Muscle of leg (tissue), 11 donors: ENCODE results near the gene TESK2. TPM values are rescaled to one million over a fixed set of nuclear protein-coding genes. Genes with fewer than 3 reads are reported as not detected.
"Not testable (repeated sequence)": the region's sequence is repeated elsewhere in the genome, so short reads cannot be mapped to it uniquely, and the experiment has no call there.

Experiments
- DNase-seq: peaks from one replicate; pipeline ENCODE4 v3.0.0; 2013
- H3K27ac ChIP-seq: one replicate; pipeline ENCODE4 v1.5.1; 2013; ENCODE audit warnings: mild to moderate bottlenecking, low read length, control low read depth
- H3K27me3 ChIP-seq: one replicate; pipeline ENCODE4 v1.6.1; 2013; ENCODE audit warnings: low read length; ENCODE audit not compliant: control insufficient read depth, insufficient read depth
- H3K36me3 ChIP-seq: one replicate; pipeline ENCODE4 v1.6.1; 2013; ENCODE audit warnings: low read length; ENCODE audit not compliant: control insufficient read depth, insufficient read depth
- H3K4me1 ChIP-seq: one replicate; pipeline ENCODE4 v1.6.1; 2013; ENCODE audit warnings: low read length; ENCODE audit not compliant: control insufficient read depth, insufficient read depth
- H3K4me3 ChIP-seq: one replicate; pipeline ENCODE4 v1.5.1; 2013; ENCODE audit warnings: low read length, control low read depth
- H3K9me3 ChIP-seq: replicated peaks from 2 replicates; pipeline ENCODE4 v1.6.1; 2013; ENCODE audit warnings: low read depth, low read length; ENCODE audit not compliant: control insufficient read depth
- WGBS: methylation state at CpG from one replicate; pipeline ENCODE4 v1.1.5; 2013; ENCODE audit warnings: missing lambda C conversion rate; ENCODE audit not compliant: insufficient coverage; 5-methylcytosine and 5-hydroxymethylcytosine counted together
- polyA plus RNA-seq, 8 donors: library from polyadenylated mRNA; unstranded; fragments of 120-200 nt; gene quantifications; one replicate each; pipeline versions ENCODE4 v1.2.1 to v1.2.3, GENCODE V29; 2013; ENCODE audit warnings: inconsistent platforms in 1 of 8, low replicate concordance in 1 of 8; ENCODE audit not compliant: insufficient read length in 8 of 8, insufficient read depth in 1 of 8
- total RNA-seq: library from RNA; stranded (reverse); fragments of 120-200 nt; gene quantifications from one replicate; pipeline ENCODE4 v1.2.4, GENCODE V29; 2013

The TESK2 gene
- total and polyA plus RNA-seq, 9 donors: 1.3 to 3.1 (median 2.2) TPM

GRCh38 chr1:45477646-45478045, 13.3 kb downstream of the TESK2 start:
- Histone ChIP-seq H3K27ac (no peak overlapping the region), H3K4me1 (no peaks in the 10 kb centered on the region), H3K36me3 (no peaks in the 10 kb centered on the region), H3K4me3 (no peak overlapping the region), H3K9me3 (no peaks in the 10 kb centered on the region), H3K27me3 (no peaks in the 10 kb centered on the region)
- no CpG with 5 or more reads among the region's 3 CpGs for WGBS
- DNase-seq: no peak

GRCh38 chr1:45474194-45474593, 16.8 kb downstream of the TESK2 start:
- DNase-seq, H3K36me3 ChIP-seq, H3K4me1 ChIP-seq, H3K27ac ChIP-seq, H3K4me3 ChIP-seq, H3K9me3 ChIP-seq, H3K27me3 ChIP-seq: not testable (repeated sequence)
- WGBS: 100% methylated on average over 2 of the region's 6 CpGs

- no peaks in the 10 kb centered on the region for H3K36me3 ChIP-seq
- no peak for DNase-seq
Observed at GRCh38 chr1:45473302-45473701, 17.7 kb downstream of the TESK2 start.

GRCh38 chr1:45470306-45470798, 20.6 kb downstream of the TESK2 start:
- Histone ChIP-seq H3K27me3 (no peaks in the 10 kb centered on the region), H3K4me1 (no peaks in the 10 kb centered on the region), H3K27ac (no peak overlapping the region), H3K9me3 (no peaks in the 10 kb centered on the region), H3K4me3 (no peak overlapping the region), H3K36me3 (no peaks in the 10 kb centered on the region)
- DNase-seq: no peak
- no CpG with 5 or more reads among the region's 2 CpGs for WGBS

More at GRCh38 chr1:45473302-45473701, 17.7 kb downstream of the TESK2 start:
- Histone ChIP-seq H3K27ac (no peak overlapping the region), H3K4me1 (no peaks in the 10 kb centered on the region), H3K27me3 (no peaks in the 10 kb centered on the region), H3K4me3 (no peak overlapping the region), H3K9me3 (no peaks in the 10 kb centered on the region)
- no CpG with 5 or more reads among the region's 2 CpGs for WGBS

- 90% methylated on average over 5 of the region's 9 CpGs for WGBS
- H3K27ac ChIP-seq, H3K27me3 ChIP-seq, H3K9me3 ChIP-seq, H3K36me3 ChIP-seq, H3K4me1 ChIP-seq, DNase-seq, H3K4me3 ChIP-seq: not testable (repeated sequence)
Observed at GRCh38 chr1:45467353-45467752, 23.6 kb downstream of the TESK2 start.

DNA sequence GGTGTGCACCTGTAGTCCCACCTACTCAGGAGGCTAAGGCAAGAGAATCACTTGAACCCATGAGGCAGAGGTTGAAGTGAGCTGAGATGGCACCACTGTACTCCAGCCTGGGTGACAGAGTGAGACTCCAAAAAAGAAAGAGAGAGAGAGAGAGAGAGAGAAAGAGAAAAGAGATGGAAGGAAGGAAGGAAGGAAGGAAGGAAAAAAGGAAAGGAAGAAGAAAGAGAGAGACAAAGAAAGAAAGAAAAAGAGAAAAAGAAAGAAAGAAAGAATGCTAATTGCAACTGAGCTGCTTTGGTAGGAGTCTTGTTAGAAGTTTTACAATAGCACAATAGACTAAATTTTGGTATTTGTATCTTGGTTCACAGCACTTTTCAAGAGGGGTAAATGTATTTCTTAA, 25.7 kb downstream of the TESK2 start:
- Histone ChIP-seq H3K4me3 (no peak overlapping the region), H3K9me3 (no peaks in the 10 kb centered on the region), H3K27ac (no peak overlapping the region), H3K36me3 (no peaks in the 10 kb centered on the region), H3K27me3 (no peaks in the 10 kb centered on the region), H3K4me1 (no peaks in the 10 kb centered on the region)
- DNase-seq: no peak

DNA sequence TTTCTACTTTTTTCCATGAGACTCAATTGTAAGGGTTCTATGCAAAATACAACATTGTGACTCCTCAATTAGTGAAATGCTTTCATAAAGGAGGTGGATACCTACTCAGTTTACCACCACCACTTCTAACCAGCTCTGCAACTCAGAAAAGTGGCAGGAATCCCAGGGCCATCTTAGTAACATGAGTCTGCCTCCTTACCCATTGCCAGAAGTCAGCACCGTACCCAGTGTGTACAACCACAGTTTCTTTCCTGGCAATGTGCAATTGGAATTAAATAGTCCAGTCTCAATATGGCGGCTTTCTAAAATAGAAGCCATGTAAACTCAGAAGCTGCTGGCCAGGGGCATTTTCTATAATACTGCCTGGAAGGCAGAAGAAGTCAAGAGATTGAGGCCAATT, 32.1 kb downstream of the TESK2 start:
- Histone ChIP-seq H3K27ac (no peak overlapping the region), H3K27me3 (no peaks in the 10 kb centered on the region), H3K36me3 (no peaks in the 10 kb centered on the region), H3K4me1 (no peaks in the 10 kb centered on the region), H3K9me3 (no peaks in the 10 kb centered on the region), H3K4me3 (no peak overlapping the region)
- DNase-seq: no peak
- no CpG with 5 or more reads among the region's 2 CpGs for WGBS

DNA sequence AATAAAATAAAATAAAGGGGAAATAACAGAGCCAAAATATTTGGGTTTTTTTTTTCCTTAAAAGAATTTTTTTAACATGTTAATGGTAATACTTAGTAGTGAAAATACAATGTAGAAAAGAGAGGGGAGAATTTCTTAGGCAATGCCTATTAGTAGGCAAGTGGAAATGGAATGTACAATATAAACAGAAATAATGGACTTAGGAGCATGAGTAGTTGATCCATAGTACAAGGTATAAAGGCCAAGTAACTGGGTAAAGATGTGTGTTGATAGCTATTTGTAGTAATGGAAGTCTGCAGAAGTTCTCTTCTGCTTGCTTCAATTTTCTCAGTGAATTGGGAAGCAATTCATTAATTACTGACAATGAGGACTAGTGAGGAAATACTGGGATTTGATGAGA, 34.4 kb downstream of the TESK2 start:
- no peaks in the 10 kb centered on the region for H3K4me1 ChIP-seq
- no peak for DNase-seq
- H3K27ac ChIP-seq: no peak overlapping the region
- H3K27me3 ChIP-seq: no peaks in the 10 kb centered on the region
- no peak overlapping the region for H3K4me3 ChIP-seq
- no peaks in the 10 kb centered on the region for H3K9me3 ChIP-seq
- H3K36me3 ChIP-seq: no peaks in the 10 kb centered on the region

DNA sequence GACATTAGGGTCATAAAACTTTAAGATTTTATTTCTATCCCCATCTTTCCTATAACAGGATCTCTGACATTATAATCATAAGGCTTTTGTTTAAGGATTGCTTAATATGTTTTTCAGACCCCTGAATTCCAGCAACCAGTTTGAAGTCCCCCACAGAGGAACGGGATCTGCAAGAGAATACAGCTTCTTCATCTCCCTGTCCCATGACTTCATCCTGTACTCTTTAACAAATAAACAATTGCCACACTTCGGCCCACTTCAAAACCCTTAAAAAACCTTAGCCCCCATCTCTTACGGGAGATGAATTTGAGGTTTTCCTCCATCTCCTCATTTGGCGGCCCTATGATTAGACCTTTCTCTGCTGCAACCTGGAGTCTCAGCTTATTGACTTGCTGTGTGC, 35.8 kb downstream of the TESK2 start:
- no peaks in the 10 kb centered on the region for H3K9me3 ChIP-seq
- H3K27ac ChIP-seq: no peak overlapping the region
- H3K4me1 ChIP-seq: no peaks in the 10 kb centered on the region
- no peaks in the 10 kb centered on the region for H3K36me3 ChIP-seq
- WGBS: 64% methylated on average over 3 of the region's 4 CpGs
- H3K4me3 ChIP-seq: no peak overlapping the region
- DNase-seq: no peak
- no peaks in the 10 kb centered on the region for H3K27me3 ChIP-seq

GRCh38 chr1:45454464-45454863, 36.5 kb downstream of the TESK2 start:
- no peak for DNase-seq
- Histone ChIP-seq H3K27me3 (no peaks in the 10 kb centered on the region), H3K9me3 (no peaks in the 10 kb centered on the region), H3K27ac (no peak overlapping the region), H3K4me1 (no peaks in the 10 kb centered on the region), H3K4me3 (no peak overlapping the region), H3K36me3 (no peaks in the 10 kb centered on the region)
- no CpG with 5 or more reads among the region's 4 CpGs for WGBS

- Histone ChIP-seq H3K36me3 (no peaks in the 10 kb centered on the region), H3K4me1 (no peaks in the 10 kb centered on the region), H3K9me3 (no peaks in the 10 kb centered on the region), H3K4me3 (no peak overlapping the region), H3K27me3 (no peaks in the 10 kb centered on the region), H3K27ac (no peak overlapping the region)
- 84% methylated on average over 3 of the region's 3 CpGs for WGBS
- no peak for DNase-seq
Observed at GRCh38 chr1:45452503-45452902, 38.5 kb downstream of the TESK2 start.
